Subcutaneous adipose tissue (tissue), 4 donors: ENCODE results near the gene CHST11. TPM values are rescaled to one million over a fixed set of nuclear protein-coding genes. Genes with fewer than 3 reads are reported as not detected.

ENCODE experiments used
- CTCF ChIP-seq: fragments of 450-650 bp; IDR thresholded peaks from one replicate; pipeline ENCODE4 v1.5.1; 2016; ENCODE audit warnings: low read depth, mild to moderate bottlenecking, control low read depth, antibody characterized with exemption, moderate library complexity
- total RNA-seq, 4 donors: library from RNA; depleted of rRNA; stranded (reverse); fragments of >200 nt; gene quantifications; one replicate each; pipeline ENCODE4 v1.1.0, GENCODE V29; 2016

CHST11 gene
- total RNA-seq, 4 donors from 2014 or later: 5.1 to 48.4 (median 9.3) TPM

- TF ChIP-seq CTCF: no peak
Observed at GRCh38 chr12:104503191-104503590, 46.4 kb downstream of the CHST11 start.

GRCh38 chr12:104504146-104504545, 47.4 kb downstream of the CHST11 start:
- no peak for TF ChIP-seq CTCF

- no peak for TF ChIP-seq CTCF
Observed at GRCh38 chr12:104505095-104505818, 48.5 kb downstream of the CHST11 start.

GRCh38 chr12:104506676-104507401, 50.1 kb downstream of the CHST11 start:
- TF ChIP-seq CTCF: no peak

- TF ChIP-seq CTCF: no peak
Observed at GRCh38 chr12:104507672-104508071, 50.9 kb downstream of the CHST11 start.

GRCh38 chr12:104508752-104509446, 52.2 kb downstream of the CHST11 start:
- no peak for TF ChIP-seq CTCF
